ENCODE measurements around the gene NNAT. TPM values are rescaled to one million over a fixed set of nuclear protein-coding genes. Genes with fewer than 3 reads are reported as not detected.

NNAT gene
- total RNA-seq, 1 donor from 2014 or later: 2.7 TPM

DNA sequence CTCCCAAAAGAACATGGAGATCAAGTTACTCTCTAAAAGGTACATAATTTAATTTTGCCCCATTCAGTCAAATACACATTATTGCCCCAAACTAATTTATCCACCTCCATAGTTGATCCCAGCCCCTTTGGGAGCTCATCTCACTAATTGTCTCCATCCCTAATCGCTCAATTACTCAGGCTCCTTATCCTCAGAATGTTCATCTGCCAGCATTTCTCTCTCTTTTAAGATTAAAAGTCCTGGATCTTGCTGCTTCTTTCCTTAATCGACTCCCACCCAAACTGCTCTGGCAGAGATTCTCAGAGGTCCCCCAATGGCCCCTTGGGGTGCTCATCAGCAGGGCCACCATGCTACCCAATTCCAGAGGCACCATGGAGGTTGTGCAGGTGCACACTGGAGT lies 18.4 kb upstream of the NNAT start:
- DNase-seq (ENCODE audit: low spot score): no peak
- Mint-ChIP-seq H3K27ac (ENCODE audit: unreplicated experiment) (no peak overlapping the region), H3K27me3 (ENCODE audit: low read depth) (no peaks in the 10 kb centered on the region), H3K36me3 (ENCODE audit: low read depth) (no peaks in the 10 kb centered on the region), H3K4me3 (ENCODE audit: unreplicated experiment) (no peak overlapping the region), H3K4me1 (ENCODE audit: low read depth) (peaks cover 10% of the 10 kb centered on the region), H3K9me3 (ENCODE audit: low read depth) (no peaks in the 10 kb centered on the region)
- no peak for TF ChIP-seq CTCF (IDR thresholded peaks at IDR 0.05)

DNA sequence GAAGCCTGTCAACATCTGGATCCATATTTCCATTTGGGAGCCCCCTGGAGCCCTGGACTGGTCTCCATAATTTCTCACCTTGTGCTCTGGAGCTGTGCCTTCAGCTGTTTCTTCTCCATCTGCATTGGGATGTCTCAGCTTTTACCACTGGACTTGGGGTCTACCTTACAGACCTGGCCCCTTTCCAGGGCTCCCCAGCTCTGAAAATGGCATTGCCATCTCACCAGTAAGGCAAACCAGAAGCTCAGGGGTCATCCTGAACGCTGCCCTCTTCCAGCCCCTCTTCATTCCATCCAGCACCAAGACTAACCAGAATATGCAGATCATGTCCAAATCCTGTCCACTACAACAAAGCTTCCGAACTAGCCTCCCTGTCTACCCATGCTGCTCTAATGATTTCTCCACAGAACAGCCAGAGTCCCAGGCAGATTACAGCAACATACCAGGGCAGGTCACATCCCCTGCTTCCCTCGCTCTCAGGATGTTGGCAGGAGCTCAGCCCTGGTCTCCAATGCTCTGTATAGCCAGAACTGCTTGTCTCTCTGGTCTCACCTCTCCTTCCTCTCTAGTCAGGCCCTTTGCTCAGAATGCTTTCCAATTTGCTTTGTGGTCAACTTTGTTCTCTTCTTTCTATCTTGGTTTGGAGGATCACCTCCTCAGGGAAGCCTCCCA lies 17.7 kb upstream of the NNAT start:
- H3K4me1 Mint-ChIP-seq (ENCODE audit: low read depth): peaks cover 5% of the 10 kb centered on the region
- no peaks in the 10 kb centered on the region for H3K9me3 Mint-ChIP-seq (ENCODE audit: low read depth)
- H3K4me3 Mint-ChIP-seq (ENCODE audit: unreplicated experiment): no peak overlapping the region
- H3K27me3 Mint-ChIP-seq (ENCODE audit: low read depth): no peaks in the 10 kb centered on the region
- H3K36me3 Mint-ChIP-seq (ENCODE audit: low read depth): no peaks in the 10 kb centered on the region
- no peak overlapping the region for H3K27ac Mint-ChIP-seq (ENCODE audit: unreplicated experiment)
- DNase-seq (ENCODE audit: low spot score): no peak
- no peak for TF ChIP-seq CTCF (IDR thresholded peaks at IDR 0.05)

DNA sequence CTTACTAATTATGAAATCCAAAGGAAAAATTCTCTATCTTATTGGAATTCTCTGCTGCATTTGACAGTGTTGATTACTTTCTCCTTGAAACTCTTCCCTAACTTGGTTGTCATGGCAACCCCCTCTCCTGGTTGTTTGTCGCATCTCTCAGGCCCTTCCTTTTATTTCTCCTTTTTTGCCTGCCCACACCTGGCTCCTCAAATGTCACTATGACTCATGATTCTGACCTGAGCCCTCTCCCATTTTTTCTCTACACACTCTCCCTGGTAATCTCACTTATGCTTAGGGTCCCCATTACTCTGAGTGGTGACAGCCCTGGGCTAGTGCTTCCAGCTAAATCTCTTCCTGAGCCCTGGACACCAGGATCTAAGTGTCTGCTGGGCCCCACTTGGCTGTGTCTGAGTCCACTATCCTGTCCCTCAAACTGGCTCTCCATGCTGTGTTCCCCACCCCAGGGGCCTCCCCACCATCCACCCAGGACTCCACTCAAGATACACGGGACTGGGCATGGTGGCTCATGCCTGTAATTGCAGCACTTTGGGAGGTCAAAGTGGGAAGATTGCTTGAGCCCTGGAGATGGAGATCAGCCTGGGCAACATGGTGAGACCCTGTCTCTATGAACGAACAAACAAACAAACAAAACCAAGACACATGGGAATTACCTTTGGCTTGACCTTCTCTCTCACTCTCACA lies 16.5 kb upstream of the NNAT start:
- DNase-seq (ENCODE audit: low spot score): no peak
- Mint-ChIP-seq H3K27ac (ENCODE audit: unreplicated experiment) (no peak overlapping the region), H3K4me3 (ENCODE audit: unreplicated experiment) (no peak overlapping the region), H3K36me3 (ENCODE audit: low read depth) (peaks cover 5% of the 10 kb centered on the region), H3K27me3 (ENCODE audit: low read depth) (no peaks in the 10 kb centered on the region), H3K4me1 (ENCODE audit: low read depth) (no peaks in the 10 kb centered on the region), H3K9me3 (ENCODE audit: low read depth) (no peaks in the 10 kb centered on the region)
- TF ChIP-seq CTCF (IDR thresholded peaks at IDR 0.05): no peak

DNA sequence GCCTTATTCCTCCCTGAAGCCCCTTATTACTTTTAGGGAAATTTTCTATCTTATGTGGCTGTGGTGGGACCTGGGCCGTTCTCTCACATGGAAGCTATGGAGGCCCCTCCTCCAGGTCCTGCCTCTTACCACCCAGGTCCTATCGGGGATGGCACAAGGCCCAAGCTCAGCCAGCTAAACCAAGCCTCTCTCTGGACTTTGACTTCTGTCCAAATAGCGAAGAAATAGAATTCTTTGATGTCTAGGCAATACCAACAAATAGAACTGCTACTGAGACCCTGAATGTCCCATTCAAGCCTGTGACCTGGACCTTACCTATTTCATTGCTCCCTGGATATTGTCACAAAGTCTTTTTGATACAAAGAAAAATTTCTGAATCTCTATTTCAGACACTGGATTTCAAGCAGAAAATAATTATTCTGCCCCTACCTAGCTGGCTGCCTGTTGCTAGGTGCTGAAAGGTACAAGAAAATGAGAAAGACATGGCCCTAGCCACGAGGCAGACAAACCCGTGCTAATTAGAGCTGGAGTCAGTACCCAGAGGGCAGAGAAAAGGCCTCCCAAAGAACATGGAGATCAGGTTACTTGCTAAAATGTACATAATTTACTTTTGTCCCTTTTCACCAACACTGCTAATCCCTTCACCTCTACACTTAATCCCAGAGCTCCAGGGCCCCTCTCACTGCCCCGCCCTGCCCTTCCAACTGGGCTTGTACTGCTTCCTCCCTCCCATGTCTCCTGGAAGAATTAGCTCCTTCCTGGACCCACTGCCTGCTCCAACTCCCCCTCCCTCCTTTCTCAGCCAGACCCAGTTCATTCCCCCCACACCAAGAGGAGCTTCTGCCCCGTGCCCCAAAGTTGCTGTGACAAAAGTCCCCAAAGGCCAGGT lies 15.5 kb upstream of the NNAT start:
- no peak overlapping the region for H3K27ac Mint-ChIP-seq (ENCODE audit: unreplicated experiment)
- TF ChIP-seq CTCF (IDR thresholded peaks at IDR 0.05): no peak
- no peak overlapping the region for H3K4me3 Mint-ChIP-seq (ENCODE audit: unreplicated experiment)
- H3K4me1 Mint-ChIP-seq (ENCODE audit: low read depth): no peaks in the 10 kb centered on the region
- no peaks in the 10 kb centered on the region for H3K9me3 Mint-ChIP-seq (ENCODE audit: low read depth)
- H3K36me3 Mint-ChIP-seq (ENCODE audit: low read depth): peaks cover 9% of the 10 kb centered on the region
- no peak for DNase-seq (ENCODE audit: low spot score)
- H3K27me3 Mint-ChIP-seq (ENCODE audit: low read depth): no peaks in the 10 kb centered on the region

GRCh38 chr20:37506152-37506725 lies 14.8 kb upstream of the NNAT start:
- H3K4me3 Mint-ChIP-seq (ENCODE audit: unreplicated experiment): no peak overlapping the region
- peaks cover 12% of the 10 kb centered on the region for H3K36me3 Mint-ChIP-seq (ENCODE audit: low read depth)
- H3K4me1 Mint-ChIP-seq (ENCODE audit: low read depth): no peaks in the 10 kb centered on the region
- H3K27me3 Mint-ChIP-seq (ENCODE audit: low read depth): no peaks in the 10 kb centered on the region
- H3K9me3 Mint-ChIP-seq (ENCODE audit: low read depth): no peaks in the 10 kb centered on the region
- DNase-seq (ENCODE audit: low spot score): no peak
- no peak for TF ChIP-seq CTCF (IDR thresholded peaks at IDR 0.05)
- no peak overlapping the region for H3K27ac Mint-ChIP-seq (ENCODE audit: unreplicated experiment)

Measured in chondrocyte (in vitro differentiated cells).